Activated naive CD8-positive, alpha-beta T cell treated with anti-CD3 and anti-CD28 coated beads, Interleukin-2, amount 10 ng/mL, durations not matched to agents 7 days and 5 days (primary cell): ENCODE data around the gene ILDR2. TPM values are rescaled to one million over a fixed set of nuclear protein-coding genes. Genes with fewer than 3 reads are reported as not detected.

Experiments
- ATAC-seq: fragments of 150-1000 bp; cut with Tn5 transposase; one replicate; pipeline ENCODE4 v1.10.0; 2021; ENCODE audit warnings: low read depth, moderate library complexity
- POLR2A ChIA-PET: fragments of 350-600 bp; sonication (Branson Sonifier 250); formaldehyde crosslinking; loops from one replicate; lab custom pipeline; 2021; ENCODE audit warnings: antibody characterized with exemption; lab: Charles Lee
- DNase-seq: peaks from one replicate; pipeline ENCODE4 v3.0.0; 2021
- H3K27ac Mint-ChIP-seq: one replicate; pipeline ENCODE4 v1.8.0; 2022; ENCODE audit warnings: mild to moderate bottlenecking, mixed read lengths
- H3K27me3 Mint-ChIP-seq: one replicate; pipeline ENCODE4 v1.8.0; 2022; ENCODE audit warnings: mild to moderate bottlenecking, moderate library complexity, mixed read lengths
- H3K36me3 Mint-ChIP-seq: one replicate; pipeline ENCODE4 v1.8.0; 2021; ENCODE audit warnings: mild to moderate bottlenecking, mixed read lengths
- H3K4me1 Mint-ChIP-seq: one replicate; pipeline ENCODE4 v1.8.0; 2021; ENCODE audit warnings: mixed read lengths
- H3K4me3 Mint-ChIP-seq: one replicate; pipeline ENCODE4 v1.8.0; 2022; ENCODE audit warnings: mild to moderate bottlenecking, moderate library complexity, mixed read lengths
- H3K9me3 Mint-ChIP-seq: one replicate; pipeline ENCODE4 v1.8.0; 2021; ENCODE audit warnings: mixed read lengths
- total RNA-seq, 2 experiments: library from RNA; stranded (reverse); gene quantifications; one replicate each; pipeline ENCODE4 v1.2.3, GENCODE V29; 2021

ILDR2 gene
- total RNA-seq, 2 experiments from 2014 or later: 3.5 to 4.3 TPM

- Mint-ChIP-seq H3K36me3 (peaks cover 2% of the 10 kb centered on the region), H3K27me3 (peaks cover under 1% of the 10 kb centered on the region), H3K4me3 (no peak overlapping the region), H3K9me3 (no peaks in the 10 kb centered on the region), H3K4me1 (no peaks in the 10 kb centered on the region), H3K27ac (no peak overlapping the region)
- POLR2A ChIA-PET: no interaction called here
- no peak for DNase-seq
- ATAC-seq: no peak
These were observed 47.6 kb downstream of the ILDR2 start for GRCh38 chr1:166927701-166928100.

GRCh38 chr1:166925810-166926478 is 49.4 kb downstream of the ILDR2 start:
- DNase-seq: no peak
- H3K36me3 Mint-ChIP-seq: peaks cover 2% of the 10 kb centered on the region
- no peak overlapping the region for H3K4me3 Mint-ChIP-seq
- POLR2A ChIA-PET: no interaction called here
- H3K27me3 Mint-ChIP-seq: peaks cover 13% of the 10 kb centered on the region
- no peaks in the 10 kb centered on the region for H3K9me3 Mint-ChIP-seq
- H3K27ac Mint-ChIP-seq: no peak overlapping the region
- no peak for ATAC-seq
- no peaks in the 10 kb centered on the region for H3K4me1 Mint-ChIP-seq

GRCh38 chr1:166924823-166925541 is 50.4 kb downstream of the ILDR2 start:
- Mint-ChIP-seq H3K27me3 (peaks cover 20% of the 10 kb centered on the region), H3K4me3 (no peak overlapping the region), H3K27ac (no peak overlapping the region), H3K36me3 (peaks cover 2% of the 10 kb centered on the region), H3K4me1 (peaks cover 1% of the 10 kb centered on the region), H3K9me3 (no peaks in the 10 kb centered on the region)
- DNase-seq (no peak), ATAC-seq (no peak)
- POLR2A ChIA-PET: no interaction called here

- ATAC-seq (no peak), DNase-seq (peak; percentile 37)
- H3K27me3 Mint-ChIP-seq: peaks cover 26% of the 10 kb centered on the region
- peak overlapping the region; percentile 49 for H3K4me3 Mint-ChIP-seq
- H3K4me1 Mint-ChIP-seq: peaks cover 1% of the 10 kb centered on the region
- POLR2A ChIA-PET: no interaction called here
- H3K27ac Mint-ChIP-seq: no peak overlapping the region
- peaks cover 4% of the 10 kb centered on the region for H3K36me3 Mint-ChIP-seq
- H3K9me3 Mint-ChIP-seq: no peaks in the 10 kb centered on the region
These were observed 54.5 kb downstream of the ILDR2 start for GRCh38 chr1:166920561-166921475.

GRCh38 chr1:166918956-166919316 is 56.4 kb downstream of the ILDR2 start:
- Mint-ChIP-seq H3K9me3 (no peaks in the 10 kb centered on the region), H3K4me1 (peaks cover 1% of the 10 kb centered on the region), H3K27ac (no peak overlapping the region), H3K36me3 (peaks cover 2% of the 10 kb centered on the region), H3K4me3 (no peak overlapping the region), H3K27me3 (peaks cover 26% of the 10 kb centered on the region)
- DNase-seq (no peak), ATAC-seq (no peak)
- POLR2A ChIA-PET: no interaction called here

- ATAC-seq (no peak), DNase-seq (no peak)
- Mint-ChIP-seq H3K4me1 (peaks cover 1% of the 10 kb centered on the region), H3K27me3 (peaks cover 26% of the 10 kb centered on the region), H3K9me3 (no peaks in the 10 kb centered on the region), H3K36me3 (peaks cover 2% of the 10 kb centered on the region), H3K4me3 (no peak overlapping the region), H3K27ac (no peak overlapping the region)
- POLR2A ChIA-PET: no interaction called here
These were observed 57.0 kb downstream of the ILDR2 start for GRCh38 chr1:166918088-166918955.

GRCh38 chr1:166915941-166916340 is 59.4 kb downstream of the ILDR2 start:
- Mint-ChIP-seq H3K4me3 (no peak overlapping the region), H3K27me3 (peaks cover 15% of the 10 kb centered on the region), H3K27ac (no peak overlapping the region), H3K4me1 (peaks cover 1% of the 10 kb centered on the region), H3K9me3 (peaks cover 1% of the 10 kb centered on the region), H3K36me3 (peaks cover 4% of the 10 kb centered on the region)
- DNase-seq (no peak), ATAC-seq (no peak)
- POLR2A ChIA-PET: no interaction called here

GRCh38 chr1:166915042-166915441 is 60.3 kb downstream of the ILDR2 start:
- ATAC-seq (no peak), DNase-seq (no peak)
- Mint-ChIP-seq H3K4me1 (peaks cover 5% of the 10 kb centered on the region), H3K4me3 (no peak overlapping the region), H3K27ac (no peak overlapping the region), H3K27me3 (peaks cover 8% of the 10 kb centered on the region), H3K36me3 (peaks cover 4% of the 10 kb centered on the region), H3K9me3 (peaks cover 1% of the 10 kb centered on the region)
- POLR2A ChIA-PET: no interaction called here

GRCh38 chr1:166914111-166914510 is 61.2 kb downstream of the ILDR2 start:
- ATAC-seq: no peak

GRCh38 chr1:166911624-166912023 is 63.7 kb downstream of the ILDR2 start:
- peaks cover 2% of the 10 kb centered on the region for H3K27me3 Mint-ChIP-seq
- peaks cover 1% of the 10 kb centered on the region for H3K36me3 Mint-ChIP-seq
- peaks cover 16% of the 10 kb centered on the region for H3K4me1 Mint-ChIP-seq
- no peak overlapping the region for H3K4me3 Mint-ChIP-seq
- ATAC-seq: no peak
- no peak overlapping the region for H3K27ac Mint-ChIP-seq
- POLR2A ChIA-PET: interaction anchor here (1.0 kb wide), 1 partner anchor 72 kb away, joined by 3 read pairs; the partner anchor contains the start of gene POGK
- peaks cover 1% of the 10 kb centered on the region for H3K9me3 Mint-ChIP-seq
- no peak for DNase-seq

More at GRCh38 chr1:166914111-166914510, 61.2 kb downstream of the ILDR2 start:
- Mint-ChIP-seq H3K4me1 (peaks cover 5% of the 10 kb centered on the region), H3K36me3 (peaks cover 4% of the 10 kb centered on the region), H3K27ac (no peak overlapping the region), H3K27me3 (peaks cover 2% of the 10 kb centered on the region), H3K4me3 (no peak overlapping the region), H3K9me3 (peaks cover 1% of the 10 kb centered on the region)
- DNase-seq: no peak
- POLR2A ChIA-PET: no interaction called here

GRCh38 chr1:166910396-166910994 is 64.8 kb downstream of the ILDR2 start:
- POLR2A ChIA-PET: interaction anchor here (0.8 to 3.3 kb wide), 4 partner anchors 64 to 310 kb away, joined by 4 to 22 read pairs (median 5); partner anchors contain the start of gene POU2F1
- peaks cover 1% of the 10 kb centered on the region for H3K9me3 Mint-ChIP-seq
- peaks cover 1% of the 10 kb centered on the region for H3K36me3 Mint-ChIP-seq
- no peak overlapping the region for H3K27ac Mint-ChIP-seq
- no peak overlapping the region for H3K4me3 Mint-ChIP-seq
- DNase-seq (peak; percentile 50), ATAC-seq (peak; percentile 83)
- peaks cover 28% of the 10 kb centered on the region for H3K4me1 Mint-ChIP-seq
- H3K27me3 Mint-ChIP-seq: peaks cover 2% of the 10 kb centered on the region

GRCh38 chr1:166908942-166909341 is 66.4 kb downstream of the ILDR2 start:
- Mint-ChIP-seq H3K4me3 (no peak overlapping the region), H3K36me3 (peaks cover 1% of the 10 kb centered on the region), H3K27me3 (peaks cover 9% of the 10 kb centered on the region), H3K9me3 (peaks cover 2% of the 10 kb centered on the region), H3K4me1 (peaks cover 37% of the 10 kb centered on the region), H3K27ac (no peak overlapping the region)
- POLR2A ChIA-PET: interaction anchor here (1.8 to 3.3 kb wide), 4 partner anchors 33 to 312 kb away, joined by 4 to 22 read pairs (median 7); partner anchors contain the start of genes POU2F1 and TADA1
- DNase-seq: no peak
- no peak for ATAC-seq
